ENCODE measurements around the gene CATSPERE. TPM values are rescaled to one million over a fixed set of nuclear protein-coding genes. Genes with fewer than 3 reads are reported as not detected.
"Not testable (repeated sequence)": the region's sequence is repeated elsewhere in the genome, so short reads cannot be mapped to it uniquely, and the experiment has no call there.

CATSPERE gene
- total RNA-seq, 2 donors from 2014 or later, result 0.32 to 3.9 TPM

DNA sequence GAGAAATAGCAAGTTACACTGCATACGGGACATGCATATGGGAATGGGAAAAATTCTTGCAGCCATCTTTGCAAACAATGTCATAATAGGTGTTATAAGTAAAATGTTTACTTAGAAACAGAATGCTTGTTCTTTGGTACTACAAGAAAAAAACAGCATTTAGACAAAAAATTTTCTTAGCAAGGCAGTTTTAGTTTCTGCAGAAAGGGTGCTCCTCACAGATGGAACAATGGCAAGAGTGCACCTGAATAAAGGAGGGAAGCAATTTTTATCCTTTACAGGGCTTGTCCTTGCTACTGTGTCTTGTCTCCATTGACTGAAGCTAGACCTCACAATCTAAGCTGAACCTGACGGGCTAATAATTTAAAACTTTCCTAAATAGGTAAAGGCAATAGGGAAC is 112.7 kb downstream of the CATSPERE start:
- WGBS, result 100% methylated on average over 2 of the region's 2 CpGs
- no peaks in the 10 kb centered on the region for H3K4me1 ChIP-seq (replicated peaks)
- no peaks in the 10 kb centered on the region for H3K27me3 ChIP-seq (replicated peaks; ENCODE audit: insufficient read depth)
- intact Hi-C loops (cut with DNase I), result no loop called here
- H3K9me3 ChIP-seq, result peaks cover 8% of the 10 kb centered on the region
- no peaks in the 10 kb centered on the region for H3K36me3 ChIP-seq
- H3K27ac ChIP-seq, result no peak overlapping the region
- TF ChIP-seq POLR2AphosphoS5 (IDR thresholded peaks at IDR 0.05), result no peak
- TF ChIP-seq POLR2A (IDR thresholded peaks at IDR 0.05), result no peak
- TF ChIP-seq, protein P1, sequence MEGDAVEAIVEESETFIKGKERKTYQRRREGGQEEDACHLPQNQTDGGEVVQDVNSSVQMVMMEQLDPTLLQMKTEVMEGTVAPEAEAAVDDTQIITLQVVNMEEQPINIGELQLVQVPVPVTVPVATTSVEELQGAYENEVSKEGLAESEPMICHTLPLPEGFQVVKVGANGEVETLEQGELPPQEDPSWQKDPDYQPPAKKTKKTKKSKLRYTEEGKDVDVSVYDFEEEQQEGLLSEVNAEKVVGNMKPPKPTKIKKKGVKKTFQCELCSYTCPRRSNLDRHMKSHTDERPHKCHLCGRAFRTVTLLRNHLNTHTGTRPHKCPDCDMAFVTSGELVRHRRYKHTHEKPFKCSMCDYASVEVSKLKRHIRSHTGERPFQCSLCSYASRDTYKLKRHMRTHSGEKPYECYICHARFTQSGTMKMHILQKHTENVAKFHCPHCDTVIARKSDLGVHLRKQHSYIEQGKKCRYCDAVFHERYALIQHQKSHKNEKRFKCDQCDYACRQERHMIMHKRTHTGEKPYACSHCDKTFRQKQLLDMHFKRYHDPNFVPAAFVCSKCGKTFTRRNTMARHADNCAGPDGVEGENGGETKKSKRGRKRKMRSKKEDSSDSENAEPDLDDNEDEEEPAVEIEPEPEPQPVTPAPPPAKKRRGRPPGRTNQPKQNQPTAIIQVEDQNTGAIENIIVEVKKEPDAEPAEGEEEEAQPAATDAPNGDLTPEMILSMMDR (IDR thresholded peaks at IDR 0.05), result no peak
- no peak overlapping the region for H3K4me3 ChIP-seq
- DNase-seq (ENCODE audit: low spot score), result no peak

DNA sequence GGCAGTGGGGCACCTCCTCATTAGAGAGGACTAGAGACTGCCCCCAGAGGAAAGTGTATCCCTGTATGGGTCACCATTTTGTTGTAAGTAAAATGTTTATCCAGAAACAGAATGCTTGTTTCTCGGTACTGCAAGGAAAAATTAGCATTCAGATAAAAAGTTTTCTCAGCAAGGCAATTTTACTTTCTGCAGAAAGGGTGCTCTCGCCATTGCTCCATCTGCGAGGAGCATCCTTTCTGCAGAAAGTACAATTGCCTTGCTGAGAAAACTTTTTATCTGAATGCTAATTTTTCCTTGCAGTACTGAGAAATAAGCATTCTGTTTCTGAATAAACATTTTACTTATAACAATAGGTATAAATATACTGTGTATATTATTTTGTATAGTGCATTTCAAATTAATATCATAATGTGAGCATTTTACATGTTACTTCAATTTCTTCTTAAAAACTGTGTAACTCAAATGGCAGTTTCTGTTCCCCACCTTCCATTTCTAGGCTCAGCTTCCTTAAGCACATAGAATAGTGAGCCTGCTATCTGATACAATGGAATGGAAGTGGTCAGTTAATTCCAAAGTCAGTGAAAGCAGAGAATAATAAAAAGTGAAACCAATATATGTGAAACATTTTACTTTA is 115.3 kb downstream of the CATSPERE start:
- Histone ChIP-seq H3K36me3 (no peaks in the 10 kb centered on the region), H3K9me3 (peaks cover 8% of the 10 kb centered on the region), H3K4me1 (replicated peaks) (no peaks in the 10 kb centered on the region), H3K27ac (no peak overlapping the region), H3K27me3 (replicated peaks; ENCODE audit: insufficient read depth) (no peaks in the 10 kb centered on the region), H3K4me3 (no peak overlapping the region)
- intact Hi-C loops (cut with DNase I), result no loop called here
- TF ChIP-seq, protein P1 (IDR thresholded peaks at IDR 0.05), result no peak
- TF ChIP-seq POLR2A (IDR thresholded peaks at IDR 0.05) (no peak), POLR2AphosphoS5 (IDR thresholded peaks at IDR 0.05) (no peak)
- WGBS, result 95% methylated on average over 3 of the region's 3 CpGs
- no peak for DNase-seq (ENCODE audit: low spot score)

DNA sequence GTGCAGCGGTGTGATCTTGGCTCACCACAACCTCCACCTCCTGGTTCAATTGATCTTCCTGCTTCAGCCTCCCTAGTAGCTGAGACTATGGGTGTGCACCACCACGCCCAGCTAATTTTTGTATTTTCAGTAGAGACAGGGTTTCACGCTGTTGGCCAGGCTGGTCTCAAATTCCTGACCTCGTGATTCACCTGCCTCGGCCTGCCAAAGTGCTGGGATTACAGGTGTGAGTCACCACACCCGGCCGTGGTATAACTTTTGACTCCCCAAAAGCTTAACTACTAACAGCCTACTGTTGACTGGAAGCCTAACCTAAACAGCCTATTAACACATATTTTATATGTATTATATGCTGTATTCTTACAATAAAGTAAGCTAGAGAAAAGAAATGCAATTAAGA is 117.1 kb downstream of the CATSPERE start:
- H3K4me3 ChIP-seq; H3K36me3 ChIP-seq; H3K27me3 ChIP-seq (replicated peaks; ENCODE audit: insufficient read depth); DNase-seq (ENCODE audit: low spot score); H3K4me1 ChIP-seq (replicated peaks); H3K9me3 ChIP-seq; H3K27ac ChIP-seq; intact Hi-C loops (cut with DNase I): not testable (repeated sequence)
- 95% methylated on average over 7 of the region's 7 CpGs for WGBS

DNA sequence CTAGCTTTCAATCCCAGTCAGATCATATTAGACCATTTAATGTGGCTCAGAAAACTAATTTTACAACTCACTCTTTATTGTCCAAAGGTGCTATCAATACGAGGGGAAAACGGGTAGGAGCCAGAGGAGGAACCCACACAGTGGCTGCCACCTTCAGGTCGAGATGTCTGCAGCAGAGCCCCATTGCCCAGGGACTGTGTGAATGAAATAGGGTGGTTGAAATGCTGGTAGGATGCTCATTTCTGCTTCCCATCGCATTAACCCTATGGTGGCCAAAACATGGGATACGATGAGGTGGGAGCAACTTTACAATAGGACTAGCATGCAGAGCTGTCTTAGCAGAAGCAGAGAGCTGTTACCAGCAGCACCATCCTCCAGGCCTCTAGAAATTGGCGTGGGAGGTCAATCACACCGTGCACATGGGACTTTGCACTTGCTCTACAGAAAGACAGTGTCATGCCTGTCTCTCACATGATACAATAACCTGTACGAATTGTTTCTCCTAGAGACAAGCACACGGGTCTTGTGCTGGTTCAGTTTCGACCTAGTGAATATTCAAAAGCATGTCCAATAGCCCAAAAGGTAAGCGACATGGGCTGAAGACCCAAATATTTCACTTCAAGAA is 122.4 kb downstream of the CATSPERE start:
- intact Hi-C loops (cut with DNase I), result no loop called here
- TF ChIP-seq, protein P1 (IDR thresholded peaks at IDR 0.05), result no peak
- TF ChIP-seq POLR2AphosphoS5 (IDR thresholded peaks at IDR 0.05), result no peak
- TF ChIP-seq POLR2A (IDR thresholded peaks at IDR 0.05), result no peak
- no peak overlapping the region for H3K27ac ChIP-seq
- H3K4me3 ChIP-seq, result no peak overlapping the region
- WGBS, result 80% methylated on average over 11 of the region's 11 CpGs
- H3K36me3 ChIP-seq, result no peaks in the 10 kb centered on the region
- no peaks in the 10 kb centered on the region for H3K9me3 ChIP-seq
- no peaks in the 10 kb centered on the region for H3K27me3 ChIP-seq (replicated peaks; ENCODE audit: insufficient read depth)
- H3K4me1 ChIP-seq (replicated peaks), result no peaks in the 10 kb centered on the region
- no peak for DNase-seq (ENCODE audit: low spot score)

DNA sequence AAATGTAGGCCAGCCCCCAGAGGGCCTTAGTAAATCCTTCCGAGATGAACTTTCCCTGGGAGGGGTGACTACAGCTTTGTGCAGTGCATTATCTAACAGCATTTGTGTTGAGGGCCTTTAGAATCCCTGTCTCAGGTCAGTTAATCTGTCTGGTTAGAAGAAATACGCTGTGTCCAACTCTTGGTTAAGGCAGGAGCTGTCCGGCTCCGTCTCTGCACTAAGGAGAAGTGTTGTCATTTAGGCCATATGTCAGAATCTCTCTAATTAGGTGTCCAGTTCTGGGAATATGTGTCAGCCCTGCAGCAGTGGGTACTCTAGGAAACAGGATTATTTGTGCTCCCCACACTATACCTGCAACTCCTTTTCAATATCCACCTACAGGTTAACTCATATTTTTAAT is 124.8 kb downstream of the CATSPERE start:
- Histone ChIP-seq H3K27ac (no peak overlapping the region), H3K27me3 (replicated peaks; ENCODE audit: insufficient read depth) (no peaks in the 10 kb centered on the region), H3K36me3 (no peaks in the 10 kb centered on the region), H3K4me1 (replicated peaks) (no peaks in the 10 kb centered on the region), H3K4me3 (no peak overlapping the region), H3K9me3 (no peaks in the 10 kb centered on the region)
- TF ChIP-seq, protein P1 (IDR thresholded peaks at IDR 0.05), result no peak
- DNase-seq (ENCODE audit: low spot score), result no peak
- 93% methylated on average over 4 of the region's 4 CpGs for WGBS
- intact Hi-C loops (cut with DNase I), result no loop called here

Measured in prostate gland (tissue), 2 donors.